K562 (cell line): ENCODE data around the gene LIPT1. TPM values are rescaled to one million over a fixed set of nuclear protein-coding genes. Genes with fewer than 3 reads are reported as not detected.

Experiments used
- CHD1 ChIP-seq: fragments of 200-600 bp; sonication (generic); IDR thresholded peaks from one replicate; pipeline ENCODE4 v1.6.1; 2012; ENCODE audit warnings: mild to moderate bottlenecking, moderate library complexity, low read length, inconsistent platforms
- HDAC1 ChIP-seq, 2 experiments: fragments of 450-650 bp; IDR thresholded peaks; 2 replicates each; pipeline ENCODE4 v1.6.1; 2016 to 2017; ENCODE audit warnings: inconsistent platforms in 1 of 2, mild to moderate bottlenecking in 1 of 2, moderate library complexity in 1 of 2
- HMGN3 ChIP-seq: IDR thresholded peaks from 2 replicates; pipeline ENCODE4 v1.6.1; 2011; ENCODE audit warnings: borderline replicate concordance, low read depth, mild to moderate bottlenecking, mixed read lengths, low read length; ENCODE audit not compliant: insufficient read length; ENCODE audit errors: extremely low read depth
- MEIS2 ChIP-seq: fragments of 450-650 bp; IDR thresholded peaks from 2 replicates; pipeline ENCODE4 v1.6.1; 2014; ENCODE audit warnings: mild to moderate bottlenecking; ENCODE audit not compliant: partially characterized antibody
- RB1 ChIP-seq: fragments of 450-650 bp; IDR thresholded peaks from 2 replicates; pipeline ENCODE4 v1.6.1; 2017; ENCODE audit warnings: low read depth, mild to moderate bottlenecking
- SIN3A ChIP-seq, 2 experiments: fragments of 150-350 bp in 1 of 2; IDR thresholded peaks; 2 replicates each; pipeline ENCODE4 v1.6.1; 2011 to 2016; ENCODE audit warnings: borderline replicate concordance in 2 of 2, low read depth in 2 of 2, low read length in 2 of 2, mild to moderate bottlenecking in 2 of 2, moderate library complexity in 2 of 2; ENCODE audit not compliant: control insufficient read depth in 1 of 2
- TCFL5 ChIP-seq: fragments of 250-450 bp; sonication (Bioruptor Pico); conservative IDR thresholded peaks from 2 replicates; pipeline ENCODE4 v1.6.1; 2021; ENCODE audit warnings: mild to moderate bottlenecking, moderate library complexity, matching md5 sums
- polyA plus RNA-seq, 8 experiments: library from polyadenylated mRNA; depleted of rRNA in 4 of 8; stranded (reverse) in 5 of 8; unstranded in 3 of 8; fragments of >200 nt; fragmentation: Nextera tagmentation in 2 of 8; fragmentation: Illumina TruSeq in 1 of 8; extraction: Ambion mirVana in 2 of 8; extraction: Trizol in 1 of 8; gene quantifications; 2 replicates each; pipeline versions ENCODE4 v1.2.1 to v1.2.3, GENCODE V29; 2011 to 2014; ENCODE audit warnings: inconsistent platforms in 1 of 8, missing spikeins in 1 of 8
- total RNA-seq, 7 experiments: library from RNA; depleted of rRNA in 6 of 7; stranded (reverse); fragments of >200 nt in 6 of 7; fragmentation: Illumina TruSeq in 2 of 7; extraction: Trizol in 2 of 7; gene quantifications; 2 replicates each; pipeline versions ENCODE4 v1.2.1 to v1.2.3, GENCODE V29; 2011 to 2021; ENCODE audit warnings: low replicate concordance in 1 of 7
- TF ChIP-seq, protein P1 (sequence below), 2 experiments: fragments of 450-650 bp in 1 of 2; sonication (generic) in 1 of 2; formaldehyde crosslinking in 1 of 2; IDR thresholded peaks; 2 replicates each; pipeline versions ENCODE4 v1.7.1 to v1.9.0; 2016 to 2022; ENCODE audit warnings: inconsistent platforms in 1 of 2, mild to moderate bottlenecking in 1 of 2, missing genetic modification reagents in 1 of 2
- TF ChIP-seq, protein P2 (sequence below): sonication (generic); formaldehyde crosslinking; IDR thresholded peaks from 2 replicates; pipeline ENCODE4 v1.8.0; 2023; ENCODE audit warnings: mild to moderate bottlenecking, missing genetic modification reagents
- TF ChIP-seq, protein P3 (sequence below): IDR thresholded peaks from 2 replicates; pipeline ENCODE4 v1.6.1; 2011; ENCODE audit warnings: borderline replicate concordance, low read depth, mild to moderate bottlenecking, moderate library complexity, low read length; ENCODE audit not compliant: insufficient read depth, poor library complexity, severe bottlenecking

Gene LIPT1
- total and polyA plus RNA-seq, 9 of the 15 experiments (the other 6 are each of a cell fraction or from before 2014, with no cell fraction given): 6.4 to 18.3 (median 11.6) TPM

DNA sequence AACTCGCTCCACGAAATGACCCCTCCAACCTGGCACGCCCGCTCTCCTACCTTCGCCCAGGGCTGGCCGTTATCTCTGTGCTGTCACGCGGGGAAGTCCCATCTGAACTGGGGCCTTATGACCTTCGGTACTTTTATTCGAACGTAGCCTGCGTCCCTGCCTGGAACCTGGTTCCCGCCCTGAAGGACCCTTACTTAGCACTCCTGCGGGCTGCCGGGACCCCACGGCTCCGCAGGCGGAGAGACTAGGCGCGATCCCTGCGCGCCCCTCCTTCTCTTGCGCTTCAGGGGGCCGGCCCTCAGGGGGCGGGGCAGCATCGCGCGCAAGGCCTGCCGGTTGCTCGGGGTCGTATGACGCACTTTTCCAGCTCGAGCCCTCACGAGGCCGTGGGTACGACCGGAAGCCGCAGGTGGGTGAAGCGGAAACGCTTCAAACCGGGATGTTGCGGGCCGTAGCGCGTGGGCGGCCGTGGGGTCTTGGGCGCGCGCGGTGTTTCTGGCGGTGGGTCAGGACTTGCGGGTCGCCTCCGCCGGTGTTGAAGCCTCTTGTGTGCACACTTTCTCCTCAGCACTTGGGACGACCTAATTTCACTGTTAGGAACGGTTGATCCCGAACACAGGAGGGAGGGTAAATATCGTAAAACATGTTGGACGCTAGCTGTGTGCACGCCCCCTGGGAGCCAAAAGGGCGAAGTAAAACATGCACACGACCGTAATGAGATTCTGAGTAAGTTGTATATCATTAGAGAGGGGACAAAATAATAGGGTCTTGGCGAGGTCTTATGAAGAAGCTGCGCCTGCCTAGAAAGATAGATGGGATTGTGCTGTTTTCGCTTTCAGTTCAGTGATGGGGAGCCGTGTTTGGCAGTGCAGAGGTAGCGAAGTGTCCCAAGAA is at the start of gene LIPT1, which contains the start of gene TSGA10 (continued):
- TF ChIP-seq, protein P1, sequence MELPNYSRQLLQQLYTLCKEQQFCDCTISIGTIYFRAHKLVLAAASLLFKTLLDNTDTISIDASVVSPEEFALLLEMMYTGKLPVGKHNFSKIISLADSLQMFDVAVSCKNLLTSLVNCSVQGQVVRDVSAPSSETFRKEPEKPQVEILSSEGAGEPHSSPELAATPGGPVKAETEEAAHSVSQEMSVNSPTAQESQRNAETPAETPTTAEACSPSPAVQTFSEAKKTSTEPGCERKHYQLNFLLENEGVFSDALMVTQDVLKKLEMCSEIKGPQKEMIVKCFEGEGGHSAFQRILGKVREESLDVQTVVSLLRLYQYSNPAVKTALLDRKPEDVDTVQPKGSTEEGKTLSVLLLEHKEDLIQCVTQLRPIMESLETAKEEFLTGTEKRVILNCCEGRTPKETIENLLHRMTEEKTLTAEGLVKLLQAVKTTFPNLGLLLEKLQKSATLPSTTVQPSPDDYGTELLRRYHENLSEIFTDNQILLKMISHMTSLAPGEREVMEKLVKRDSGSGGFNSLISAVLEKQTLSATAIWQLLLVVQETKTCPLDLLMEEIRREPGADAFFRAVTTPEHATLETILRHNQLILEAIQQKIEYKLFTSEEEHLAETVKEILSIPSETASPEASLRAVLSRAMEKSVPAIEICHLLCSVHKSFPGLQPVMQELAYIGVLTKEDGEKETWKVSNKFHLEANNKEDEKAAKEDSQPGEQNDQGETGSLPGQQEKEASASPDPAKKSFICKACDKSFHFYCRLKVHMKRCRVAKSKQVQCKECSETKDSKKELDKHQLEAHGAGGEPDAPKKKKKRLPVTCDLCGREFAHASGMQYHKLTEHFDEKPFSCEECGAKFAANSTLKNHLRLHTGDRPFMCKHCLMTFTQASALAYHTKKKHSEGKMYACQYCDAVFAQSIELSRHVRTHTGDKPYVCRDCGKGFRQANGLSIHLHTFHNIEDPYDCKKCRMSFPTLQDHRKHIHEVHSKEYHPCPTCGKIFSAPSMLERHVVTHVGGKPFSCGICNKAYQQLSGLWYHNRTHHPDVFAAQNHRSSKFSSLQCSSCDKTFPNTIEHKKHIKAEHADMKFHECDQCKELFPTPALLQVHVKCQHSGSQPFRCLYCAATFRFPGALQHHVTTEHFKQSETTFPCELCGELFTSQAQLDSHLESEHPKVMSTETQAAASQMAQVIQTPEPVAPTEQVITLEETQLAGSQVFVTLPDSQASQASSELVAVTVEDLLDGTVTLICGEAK (IDR thresholded peaks at IDR 0.05): peak; percentile 94
- TF ChIP-seq, protein P1 (CRISPR knock-in tag; IDR thresholded peaks at IDR 0.05): no peak
- TF ChIP-seq RB1 (0 out of 2 replicates have a peak, but pooled peaks have one; percentile 73), HMGN3 (peak; percentile 86), MEIS2 (peak; percentile 43), HDAC1 (IDR thresholded peaks at IDR 0.05) (peak; percentile 9 to 89; a peak in 2 of 4 replicates), SIN3A (IDR thresholded peaks at IDR 0.05; ENCODE audit: borderline replicate concordance in 2 of 2, control insufficient read depth in 1 of 2, low read depth in 2 of 2, low read length in 2 of 2) (peak; percentile 38 to 59; a peak in 2 of 4 replicates), CHD1 (no peak), TCFL5 (no peak)
- TF ChIP-seq, protein P2, sequence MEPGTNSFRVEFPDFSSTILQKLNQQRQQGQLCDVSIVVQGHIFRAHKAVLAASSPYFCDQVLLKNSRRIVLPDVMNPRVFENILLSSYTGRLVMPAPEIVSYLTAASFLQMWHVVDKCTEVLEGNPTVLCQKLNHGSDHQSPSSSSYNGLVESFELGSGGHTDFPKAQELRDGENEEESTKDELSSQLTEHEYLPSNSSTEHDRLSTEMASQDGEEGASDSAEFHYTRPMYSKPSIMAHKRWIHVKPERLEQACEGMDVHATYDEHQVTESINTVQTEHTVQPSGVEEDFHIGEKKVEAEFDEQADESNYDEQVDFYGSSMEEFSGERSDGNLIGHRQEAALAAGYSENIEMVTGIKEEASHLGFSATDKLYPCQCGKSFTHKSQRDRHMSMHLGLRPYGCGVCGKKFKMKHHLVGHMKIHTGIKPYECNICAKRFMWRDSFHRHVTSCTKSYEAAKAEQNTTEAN (CRISPR knock-in tag): no peak
- TF ChIP-seq, protein P3, sequence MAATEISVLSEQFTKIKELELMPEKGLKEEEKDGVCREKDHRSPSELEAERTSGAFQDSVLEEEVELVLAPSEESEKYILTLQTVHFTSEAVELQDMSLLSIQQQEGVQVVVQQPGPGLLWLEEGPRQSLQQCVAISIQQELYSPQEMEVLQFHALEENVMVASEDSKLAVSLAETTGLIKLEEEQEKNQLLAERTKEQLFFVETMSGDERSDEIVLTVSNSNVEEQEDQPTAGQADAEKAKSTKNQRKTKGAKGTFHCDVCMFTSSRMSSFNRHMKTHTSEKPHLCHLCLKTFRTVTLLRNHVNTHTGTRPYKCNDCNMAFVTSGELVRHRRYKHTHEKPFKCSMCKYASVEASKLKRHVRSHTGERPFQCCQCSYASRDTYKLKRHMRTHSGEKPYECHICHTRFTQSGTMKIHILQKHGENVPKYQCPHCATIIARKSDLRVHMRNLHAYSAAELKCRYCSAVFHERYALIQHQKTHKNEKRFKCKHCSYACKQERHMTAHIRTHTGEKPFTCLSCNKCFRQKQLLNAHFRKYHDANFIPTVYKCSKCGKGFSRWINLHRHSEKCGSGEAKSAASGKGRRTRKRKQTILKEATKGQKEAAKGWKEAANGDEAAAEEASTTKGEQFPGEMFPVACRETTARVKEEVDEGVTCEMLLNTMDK: peak; percentile 20
